HCT116 (cell line): ENCODE measurements around the gene RSRC1.

ENCODE experiments used
- ATF3 ChIP-seq: IDR thresholded peaks from 2 replicates; pipeline ENCODE4 v1.6.1; 2012
- CTCF ChIP-seq, 3 experiments: fragments of 200-600 bp in 1 of 3; sonication (generic) in 1 of 3; IDR thresholded peaks in 2 of 3; conservative IDR thresholded peaks in 1 of 3; 2 replicates each; pipeline ENCODE4 v1.5.1; 2012 to 2017; ENCODE audit warnings: low read depth in 2 of 3, low read length in 2 of 3, antibody characterized with exemption in 1 of 3, borderline replicate concordance in 1 of 3, control low read depth in 1 of 3, mild to moderate bottlenecking in 1 of 3, mixed read lengths in 1 of 3, mixed run types in 1 of 3, moderate library complexity in 1 of 3; ENCODE audit not compliant: insufficient read depth in 1 of 3
- ELF1 ChIP-seq: IDR thresholded peaks from 2 replicates; pipeline ENCODE4 v1.6.1; 2012; ENCODE audit warnings: low read depth, borderline replicate concordance
- JUND ChIP-seq: IDR thresholded peaks from 2 replicates; pipeline ENCODE4 v1.6.1; 2012
- MAX ChIP-seq: IDR thresholded peaks from 2 replicates; pipeline ENCODE4 v1.6.1; 2012
- POLR2A ChIP-seq: IDR thresholded peaks from 2 replicates; pipeline ENCODE4 v1.7.0; 2011; ENCODE audit warnings: borderline replicate concordance; ENCODE audit not compliant: insufficient read depth, insufficient read length; ENCODE audit errors: extremely low read depth
- POLR2AphosphoS5 ChIP-seq: IDR thresholded peaks from 2 replicates; pipeline ENCODE4 v1.6.1; 2011; ENCODE audit warnings: mild to moderate bottlenecking, low read depth, low read length, moderate library complexity
- REST ChIP-seq: IDR thresholded peaks from 2 replicates; pipeline ENCODE4 v1.6.1; 2012; ENCODE audit warnings: low read depth
- SIN3A ChIP-seq: IDR thresholded peaks from 2 replicates; pipeline ENCODE4 v1.6.1; 2012; ENCODE audit warnings: low read depth
- SRF ChIP-seq: IDR thresholded peaks from 2 replicates; pipeline ENCODE4 v1.6.1; 2012; ENCODE audit warnings: low read depth
- YY1 ChIP-seq: IDR thresholded peaks from 2 replicates; pipeline ENCODE4 v1.6.1; 2011; ENCODE audit warnings: low read length, low read depth, moderate library complexity, mild to moderate bottlenecking; ENCODE audit not compliant: insufficient replicate concordance; ENCODE audit errors: extremely low read depth
- ZFX ChIP-seq: fragments of 450-650 bp; IDR thresholded peaks from 2 replicates; pipeline ENCODE4 v1.6.1; 2017

- no peak for TF ChIP-seq POLR2A
- no peak for TF ChIP-seq POLR2AphosphoS5
- no peak for TF ChIP-seq CTCF (IDR thresholded peaks at IDR 0.05 in 2 of 3, conservative IDR thresholded peaks at IDR 0.05 in 1 of 3; ENCODE audit: borderline replicate concordance in 1 of 3, insufficient read depth in 1 of 3, low read depth in 2 of 3, low read length in 2 of 3)
- no peak for TF ChIP-seq ELF1
- TF ChIP-seq SIN3A = no peak
- TF ChIP-seq ZFX = no peak
- TF ChIP-seq MAX = no peak
- no peak for TF ChIP-seq ATF3
- TF ChIP-seq SRF = no peak
- TF ChIP-seq YY1 = no peak
- TF ChIP-seq REST = no peak
- no peak for TF ChIP-seq JUND
Observed at GRCh38 chr3:158098309-158098639, 11.6 kb upstream of the RSRC1 start.
